ENCODE measurements around the gene RHBDF1.

GRCh38 chr16:50769-51591, 21.5 kb downstream of the RHBDF1 start:
- TF ChIP-seq ZNF384 (IDR thresholded peaks at IDR 0.05; ENCODE audit: low read depth, low read length) (no peak), FUS (optimal IDR thresholded peaks at IDR 0.05; ENCODE audit: low read depth, low read length) (no peak), EZH2 (IDR thresholded peaks at IDR 0.05; ENCODE audit: borderline replicate concordance, low read depth, low read length) (no peak)
